ENCODE measurements around the gene SLC19A1.

The SLC19A1 gene

DNA sequence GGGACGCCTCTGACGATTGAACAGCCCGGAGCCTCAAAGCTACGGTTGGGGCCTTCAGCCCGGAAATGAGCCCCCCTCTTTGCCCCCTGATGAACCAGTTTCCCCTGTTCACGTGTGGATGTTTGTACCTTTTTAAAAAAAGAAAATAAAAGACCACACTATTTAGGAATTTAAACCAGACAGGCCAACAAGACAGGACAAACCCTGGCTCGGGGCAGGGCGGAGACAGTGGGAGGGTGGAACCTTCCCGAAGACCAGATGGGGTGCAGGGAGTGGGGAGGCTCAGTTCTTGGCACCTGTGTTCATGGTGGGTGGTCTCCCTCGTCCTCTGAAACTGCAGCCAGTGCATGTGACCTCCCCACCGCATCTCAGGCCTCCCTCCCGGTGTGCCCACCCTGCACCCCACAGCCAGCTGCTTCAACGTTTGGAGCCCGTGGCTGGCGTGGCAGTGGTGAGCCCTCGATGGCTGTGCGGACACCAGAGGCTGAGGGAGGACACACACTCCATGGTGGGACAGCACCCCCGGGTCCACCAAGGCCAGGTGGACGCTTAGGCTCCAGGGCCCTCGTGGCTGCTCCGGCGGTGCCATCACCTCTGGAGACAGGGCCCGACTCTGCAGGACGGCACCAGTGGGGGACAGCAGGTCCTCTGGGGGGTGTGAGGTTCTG is 91.7 kb downstream of the SLC19A1 start:
- in situ Hi-C loops (cut with MboI; ENCODE audit: low sequenced_read_pairs): loop anchor here (25.0 kb wide), 1 partner anchor 362 kb away; no protein-coding TSS in a partner anchor

DNA sequence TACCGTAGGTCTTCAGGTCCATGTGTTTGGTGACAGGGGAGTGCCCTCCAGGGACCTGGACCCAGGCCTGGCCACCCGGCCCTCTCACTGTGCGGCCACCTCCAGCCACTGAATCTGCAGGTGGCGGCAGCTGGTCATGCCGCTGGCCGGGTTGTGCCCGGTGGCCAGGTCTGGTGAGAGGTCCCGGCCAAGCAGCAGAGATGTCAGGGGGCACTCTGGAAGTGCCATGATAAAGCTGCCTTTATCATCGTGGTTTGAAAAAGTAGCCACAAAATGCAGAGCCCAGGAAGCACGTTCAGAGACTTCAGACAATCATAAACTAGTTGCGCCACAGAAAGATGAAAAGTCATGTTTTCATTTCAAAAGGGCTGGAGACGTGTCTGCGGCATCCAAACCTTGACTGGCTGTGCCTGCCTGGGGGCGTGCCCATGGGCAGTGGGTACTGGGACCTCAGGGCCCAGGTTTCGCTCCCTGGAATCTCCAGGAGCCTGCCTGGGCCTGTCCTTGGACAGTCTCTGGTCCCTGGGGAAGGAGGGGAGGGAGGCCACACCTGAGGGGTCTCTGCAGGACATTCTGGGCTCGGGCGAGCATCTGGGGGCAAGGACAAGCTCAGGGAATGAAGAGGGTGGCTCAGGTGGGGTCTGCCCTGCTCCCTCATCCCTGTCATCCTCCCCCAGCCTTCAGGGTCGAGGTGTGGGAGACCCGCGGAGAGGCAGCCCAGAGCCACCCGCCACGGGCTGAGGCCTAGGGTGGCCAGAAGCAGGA is 92.4 kb downstream of the SLC19A1 start:
- in situ Hi-C loops (cut with MboI; ENCODE audit: low sequenced_read_pairs): loop anchor here (25.0 kb wide), 1 partner anchor 362 kb away; no protein-coding TSS in a partner anchor

DNA sequence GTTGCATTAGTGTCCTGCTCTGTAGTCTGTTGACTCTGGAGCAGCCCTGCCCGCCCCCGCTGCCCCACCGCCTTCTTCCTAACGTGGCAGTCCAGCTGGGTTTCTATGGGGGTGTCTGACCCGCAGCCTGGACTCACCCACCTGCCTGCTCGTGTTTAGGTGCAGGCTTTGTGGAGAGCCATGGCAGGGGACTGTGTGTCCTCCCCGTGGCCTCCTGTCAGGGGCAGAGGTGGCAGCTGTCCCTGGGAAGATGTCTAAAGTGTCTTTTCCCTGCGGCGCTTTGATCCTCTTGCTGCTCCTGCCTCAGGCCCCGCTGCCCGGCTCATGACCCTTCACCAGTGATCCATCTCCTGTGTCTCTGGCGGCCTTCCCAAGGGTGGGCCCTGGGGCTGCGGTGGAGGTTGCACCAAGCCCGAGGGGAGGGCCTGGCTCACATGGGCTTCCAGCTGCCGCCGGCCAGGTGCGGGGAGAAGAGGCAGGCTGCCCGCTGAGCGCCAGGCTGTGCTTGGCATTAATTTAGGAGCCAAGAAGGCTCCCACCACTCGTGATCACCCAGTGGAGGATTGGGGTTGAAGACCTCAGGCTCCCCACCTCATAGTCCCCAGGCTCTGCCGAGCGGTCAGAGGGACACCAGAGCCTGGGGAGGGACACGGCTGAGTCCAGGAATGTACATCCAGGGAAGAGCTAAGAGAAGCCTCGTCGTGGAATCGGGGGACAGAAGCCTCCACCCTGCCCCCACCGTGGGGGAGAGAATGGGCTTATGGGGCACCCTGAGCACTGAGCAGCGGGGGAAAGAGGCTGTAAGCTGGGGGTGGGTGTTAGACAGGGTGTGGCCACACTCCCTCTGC is 93.2 kb downstream of the SLC19A1 start:
- in situ Hi-C loops (cut with MboI; ENCODE audit: low sequenced_read_pairs): no loop called here

- in situ Hi-C loops (cut with MboI; ENCODE audit: low sequenced_read_pairs): no loop called here
These were observed 93.9 kb downstream of the SLC19A1 start for GRCh38 chr21:45448283-45448809.
